GM18873 (cell line): ENCODE measurements around the gene PLOD1.
"Not testable (repeated sequence)": the region's sequence is repeated elsewhere in the genome, so short reads cannot be mapped to it uniquely, and the experiment has no call there.

Experiments
- ATAC-seq: cut with Tn5 transposase; IDR thresholded peaks from one replicate; pipeline ENCODE4 v1.9.1; 2021; ENCODE audit warnings: mild to moderate bottlenecking, moderate library complexity, moderate number of reproducible peaks; ENCODE audit not compliant: unreplicated experiment, low FRiP score

Gene PLOD1

DNA sequence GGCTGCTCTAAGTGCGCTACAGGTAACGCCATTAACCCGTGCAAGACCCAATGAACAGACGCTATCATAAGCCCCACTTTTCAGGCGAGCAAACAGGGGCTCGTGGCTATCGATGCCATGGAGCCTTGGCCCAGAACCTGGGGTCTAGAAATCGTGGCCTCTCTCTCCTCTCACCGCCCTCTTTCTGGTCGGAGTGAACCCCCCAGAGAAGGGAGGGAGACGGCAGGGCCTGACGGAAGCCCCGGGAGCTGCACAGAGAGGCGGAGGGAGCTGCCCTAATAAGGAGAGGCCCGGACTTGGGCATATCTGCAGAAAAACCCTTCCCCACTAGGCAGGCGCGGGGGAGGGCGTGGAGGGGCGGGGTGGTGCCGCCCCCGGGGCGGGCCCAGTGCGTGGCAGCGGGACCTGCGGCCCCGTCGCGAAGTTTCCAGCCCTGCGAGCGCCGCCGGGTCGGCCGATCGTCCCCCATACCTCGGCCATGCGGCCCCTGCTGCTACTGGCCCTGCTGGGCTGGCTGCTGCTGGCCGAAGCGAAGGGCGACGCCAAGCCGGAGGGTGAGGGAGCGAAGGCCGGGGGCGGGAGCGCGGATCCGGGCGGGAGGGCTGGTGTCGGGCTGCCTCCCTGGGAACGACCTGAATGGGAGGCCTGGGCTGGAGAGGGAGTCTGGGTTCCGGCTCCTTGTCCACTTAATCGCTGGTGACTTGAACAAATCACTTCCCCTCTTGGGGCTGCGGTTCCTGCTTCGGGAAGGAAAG lies at the start of gene PLOD1:
TSS of gene PLOD1 (plus strand) at position 416 of the 755 bp plus-strand sequence. CDS start at position 479, 63 bp downstream.
- ATAC-seq = peak; percentile 59

DNA sequence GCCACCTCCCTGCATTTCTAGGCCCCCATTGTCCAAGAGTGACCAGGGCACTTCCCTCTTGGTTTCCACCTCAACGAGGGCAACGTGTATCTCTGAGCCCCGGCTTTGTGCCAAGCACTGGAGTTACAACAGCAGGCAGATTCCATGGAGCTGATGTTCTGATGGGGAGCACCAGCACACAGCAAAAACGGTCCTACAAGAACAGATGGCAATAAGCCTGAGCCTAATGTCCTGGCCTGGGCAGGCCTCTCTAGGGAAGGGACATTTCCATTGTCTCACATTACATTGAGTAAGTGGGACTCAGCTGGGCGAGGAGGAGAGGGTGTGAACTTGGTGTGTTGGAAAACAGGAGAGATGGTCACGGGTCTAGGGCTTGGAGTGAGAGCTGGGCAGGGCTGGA lies 48.6 kb upstream of the PLOD1 start:
- ATAC-seq = no peak

DNA sequence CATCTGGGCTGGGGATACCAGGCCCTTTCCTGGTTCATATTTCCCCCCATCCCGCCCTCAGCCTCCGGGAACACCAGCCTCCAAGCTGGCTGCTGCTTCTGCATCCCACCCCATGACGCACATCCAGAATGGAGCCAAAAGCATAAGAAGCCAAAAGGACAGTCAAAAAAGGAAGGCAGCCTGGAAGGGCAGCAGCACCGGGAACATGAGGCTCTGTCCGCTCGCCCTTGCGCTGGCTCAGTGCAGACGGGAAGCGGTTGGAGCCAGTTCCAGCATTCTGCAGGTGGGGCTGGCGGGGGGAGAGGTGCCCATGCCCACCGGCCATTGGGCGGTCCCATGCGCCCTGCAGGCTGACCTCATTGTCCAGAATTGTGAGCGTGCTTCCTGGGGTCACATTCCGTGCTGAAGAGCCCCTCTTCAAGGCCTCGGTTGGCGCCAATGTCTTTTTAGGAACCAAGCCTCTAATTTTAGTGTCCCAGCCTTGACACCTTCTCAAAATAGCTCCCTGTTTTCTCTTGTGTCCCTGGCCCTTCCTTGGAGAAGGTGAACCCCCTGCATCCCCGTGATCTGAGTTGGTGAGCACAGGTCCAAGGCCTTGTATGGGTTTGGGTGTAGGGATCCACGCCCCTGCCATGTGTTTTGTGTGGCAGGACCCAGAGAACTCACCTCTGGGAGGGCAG lies 47.4 kb upstream of the PLOD1 start:
- no peak for ATAC-seq

DNA sequence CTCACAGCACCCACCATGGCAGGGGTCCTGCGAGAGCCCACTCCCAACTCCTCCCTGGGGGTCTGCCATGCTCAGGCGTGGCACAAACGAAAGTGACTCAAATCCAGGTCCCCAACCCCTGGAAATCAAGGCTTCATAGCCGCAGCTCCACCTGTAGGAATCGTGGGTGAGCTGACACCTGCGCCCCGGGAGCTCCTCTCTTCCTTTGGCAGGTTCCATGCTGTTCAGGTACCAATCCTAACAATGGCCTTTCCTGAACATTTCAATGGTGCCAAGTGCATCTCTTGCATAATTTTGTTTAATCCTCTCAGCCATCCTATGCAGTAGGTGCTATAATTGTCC lies 46.9 kb upstream of the PLOD1 start:
- no peak for ATAC-seq

DNA sequence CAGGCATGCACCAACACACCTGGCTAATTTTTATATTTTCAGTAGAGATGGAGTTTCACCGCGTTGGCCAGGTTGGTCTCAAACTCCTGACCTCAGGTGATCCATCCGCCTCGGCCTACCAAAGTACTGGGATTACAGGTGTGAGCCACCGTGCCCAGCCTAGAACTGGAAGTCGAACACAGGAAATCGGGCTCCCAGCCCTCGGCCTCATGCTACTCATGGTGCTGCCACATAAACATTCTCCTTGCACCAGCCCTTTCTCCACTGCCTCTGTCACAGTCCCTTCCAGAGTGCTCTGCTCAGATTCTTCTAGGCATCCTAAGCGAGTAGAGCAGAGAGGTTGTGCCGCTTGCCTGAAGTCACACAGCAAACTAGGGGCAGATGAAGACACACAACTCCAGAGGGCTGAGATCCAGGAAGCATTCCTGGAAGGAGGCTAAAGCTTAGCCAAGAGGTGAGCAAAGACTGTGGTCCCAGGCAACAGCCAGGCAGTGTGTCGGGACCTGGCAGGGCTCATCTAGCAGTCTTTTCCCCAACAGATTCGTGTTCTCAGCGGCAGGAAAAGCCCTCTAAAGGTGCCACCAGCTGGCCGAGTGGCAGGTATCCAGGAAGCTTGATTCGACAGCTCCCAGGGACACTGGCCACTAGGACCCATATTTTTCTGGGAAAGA lies 46.2 kb upstream of the PLOD1 start:
- no peak for ATAC-seq

DNA sequence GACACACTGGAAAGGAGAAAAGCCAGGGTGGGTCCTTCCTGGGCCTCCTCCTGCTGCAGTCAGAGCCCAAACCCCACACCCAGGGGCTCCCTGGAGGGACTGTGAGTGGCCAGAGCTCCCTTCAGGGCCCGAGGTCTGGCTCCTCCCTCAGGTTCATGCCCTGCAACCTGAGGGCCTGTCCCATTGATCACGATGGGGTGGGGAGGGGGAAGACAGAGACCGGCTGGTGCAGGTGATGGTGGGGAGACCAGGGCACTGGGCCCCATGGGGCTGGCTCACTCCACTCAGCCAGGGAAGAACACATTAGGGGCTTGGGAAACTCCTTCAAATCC lies 45.7 kb upstream of the PLOD1 start:
- ATAC-seq = no peak

DNA sequence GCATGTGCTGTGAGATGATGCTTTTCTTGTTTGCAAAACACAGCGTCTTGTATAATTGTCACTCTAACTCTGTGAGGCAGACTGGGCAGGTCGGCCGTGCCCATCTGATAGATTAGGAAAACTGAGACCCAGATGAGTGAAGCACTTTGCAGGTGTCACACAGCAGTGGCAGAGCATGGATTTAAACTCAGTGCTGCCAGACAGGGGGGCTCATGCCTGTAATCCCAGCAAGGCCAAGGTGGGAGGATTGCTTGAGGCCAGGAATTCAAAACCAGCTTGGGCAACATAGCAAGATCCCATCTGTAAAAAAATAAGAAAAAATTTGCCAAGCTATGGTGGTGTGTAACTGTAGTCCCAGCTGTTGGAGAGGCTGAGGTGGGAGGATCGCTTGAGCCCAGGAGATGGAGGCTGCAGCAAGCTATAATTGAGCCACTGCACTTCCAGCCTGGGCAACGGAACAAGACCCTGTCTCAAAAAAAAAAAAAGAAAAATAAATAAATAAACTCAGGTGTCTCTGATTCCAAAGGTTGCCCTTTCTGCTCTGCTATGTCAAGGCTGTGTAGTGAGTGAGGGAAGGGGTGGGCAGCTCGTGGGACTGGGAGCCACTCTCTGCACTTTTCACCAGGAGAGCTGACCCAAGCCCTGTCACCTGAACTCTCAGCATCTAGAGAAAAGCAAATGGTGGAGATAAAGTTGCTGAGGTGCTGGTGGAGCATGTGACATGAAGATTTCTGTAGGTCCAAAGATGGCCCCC lies 42.9 kb upstream of the PLOD1 start:
- no peak for ATAC-seq

DNA sequence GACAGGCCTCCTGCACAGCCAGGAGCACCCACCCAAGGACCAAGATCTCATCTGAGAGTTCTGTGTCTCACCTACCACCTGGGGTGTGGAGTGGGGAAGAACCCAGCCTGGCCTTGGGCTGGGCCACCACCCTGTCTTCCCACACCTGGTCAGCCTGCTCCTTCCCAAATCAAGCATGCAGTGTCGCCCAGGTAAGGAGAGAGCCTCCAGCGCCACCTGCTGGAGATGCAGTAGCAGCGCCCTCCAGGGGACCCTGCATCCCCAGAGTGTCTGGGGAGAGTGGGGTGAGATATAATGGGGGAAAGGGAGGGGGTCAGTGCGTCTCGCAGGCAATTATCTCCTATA lies 40.6 kb upstream of the PLOD1 start:
- ATAC-seq = no peak

DNA sequence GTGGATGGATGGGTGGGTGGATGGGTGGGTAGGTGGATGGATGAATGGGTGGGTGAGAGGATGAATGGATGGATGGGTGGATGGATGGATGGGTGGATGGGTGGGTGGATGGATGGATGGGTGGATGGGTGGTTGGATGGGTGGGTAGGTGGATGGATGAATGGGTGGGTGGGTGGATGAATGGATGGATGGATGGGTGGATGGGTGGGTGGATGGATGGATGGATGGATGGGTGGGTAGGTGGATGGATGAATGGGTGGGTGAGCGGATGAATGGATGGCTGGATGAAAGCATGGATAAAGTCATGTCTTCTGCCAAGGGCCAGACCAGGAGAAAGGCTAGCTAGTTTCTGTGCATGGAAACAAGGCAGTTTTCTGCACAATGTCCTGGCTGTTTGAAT lies 40.0 kb upstream of the PLOD1 start:
- not testable (repeated sequence) for ATAC-seq

DNA sequence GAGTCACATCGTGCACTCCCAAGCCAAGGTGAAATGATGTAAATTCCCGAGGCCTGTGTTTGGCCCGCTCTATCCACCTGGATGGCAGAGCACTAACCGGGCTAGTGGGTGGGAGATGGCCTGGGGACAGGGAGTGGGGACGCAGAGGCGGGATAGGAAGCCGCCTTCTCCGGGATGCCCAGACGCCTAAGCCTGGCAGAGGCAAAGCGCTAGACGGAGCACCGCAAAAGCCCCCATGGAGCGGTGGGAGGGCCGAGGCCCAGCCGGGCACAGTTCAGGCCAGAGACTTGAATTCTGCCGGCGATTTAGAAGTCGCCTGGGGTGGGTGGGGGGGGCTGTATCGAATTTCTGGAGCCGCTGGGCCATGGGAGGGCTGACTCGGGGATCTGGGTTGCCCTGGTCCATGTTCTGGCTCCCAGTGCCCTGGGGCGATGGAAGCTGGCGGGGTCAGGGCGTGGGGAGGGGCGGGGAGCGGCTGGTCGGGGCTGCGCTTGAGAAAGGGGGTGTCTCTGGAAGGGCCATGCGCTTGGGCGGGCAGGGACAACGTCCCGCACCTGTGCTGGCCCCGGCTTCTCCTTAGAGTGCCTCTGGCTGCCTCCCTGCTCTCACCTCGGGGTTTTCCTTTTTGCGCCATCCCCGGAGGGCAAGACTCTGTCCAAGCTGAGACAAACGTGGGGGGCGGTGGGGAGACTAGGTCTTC lies 36.3 kb upstream of the PLOD1 start:
- no peak for ATAC-seq

DNA sequence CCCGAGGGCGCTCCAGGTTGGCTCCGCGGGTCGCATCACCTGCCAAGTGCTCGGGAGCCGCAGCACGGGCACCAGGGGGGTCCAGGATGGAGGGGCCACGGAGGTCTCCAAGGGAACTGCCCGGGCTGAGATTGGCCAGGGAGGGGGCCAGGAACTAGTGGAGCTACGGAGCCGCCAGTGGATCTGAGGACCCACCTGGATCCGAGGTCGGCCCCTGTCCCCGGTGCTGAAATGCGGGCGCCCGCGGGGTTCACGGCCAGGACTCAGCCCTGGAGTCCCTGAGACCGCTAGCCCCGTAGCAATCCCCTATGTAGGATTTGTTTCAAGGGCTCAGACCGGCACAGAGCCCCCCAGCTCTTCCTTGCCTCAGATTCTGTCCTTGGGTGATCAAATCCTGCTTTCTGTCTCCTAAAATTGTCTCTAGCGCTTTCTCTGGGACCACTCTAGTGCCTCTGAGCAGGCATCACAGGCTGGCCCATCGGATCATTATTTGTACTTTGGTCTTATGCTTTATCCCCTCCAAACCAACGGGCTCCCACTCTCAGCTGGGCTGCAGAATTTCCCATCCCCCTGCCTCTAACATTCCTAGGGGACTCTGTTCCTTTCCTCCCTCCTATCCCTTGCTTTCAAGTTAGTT lies 35.6 kb upstream of the PLOD1 start:
- ATAC-seq = no peak

DNA sequence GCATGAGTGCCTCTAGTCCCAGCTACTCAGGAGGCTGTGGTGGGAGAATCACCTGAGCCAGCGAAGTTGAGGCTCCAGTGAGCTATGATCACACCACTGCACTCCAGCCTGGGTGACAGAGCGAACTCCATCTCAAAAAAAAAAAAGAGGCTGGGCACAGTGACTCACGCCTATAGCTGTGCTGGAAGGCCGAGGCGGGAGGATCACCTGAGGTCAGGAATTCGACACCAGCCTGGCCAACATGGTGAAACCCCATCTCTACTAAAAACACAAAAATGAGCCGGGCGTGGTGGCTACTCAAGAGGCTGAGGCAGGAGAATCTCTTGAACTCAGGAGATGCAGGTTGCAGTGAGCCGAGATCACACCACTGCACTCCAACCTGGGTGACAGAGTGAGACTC lies 33.1 kb upstream of the PLOD1 start:
- not testable (repeated sequence) for ATAC-seq

DNA sequence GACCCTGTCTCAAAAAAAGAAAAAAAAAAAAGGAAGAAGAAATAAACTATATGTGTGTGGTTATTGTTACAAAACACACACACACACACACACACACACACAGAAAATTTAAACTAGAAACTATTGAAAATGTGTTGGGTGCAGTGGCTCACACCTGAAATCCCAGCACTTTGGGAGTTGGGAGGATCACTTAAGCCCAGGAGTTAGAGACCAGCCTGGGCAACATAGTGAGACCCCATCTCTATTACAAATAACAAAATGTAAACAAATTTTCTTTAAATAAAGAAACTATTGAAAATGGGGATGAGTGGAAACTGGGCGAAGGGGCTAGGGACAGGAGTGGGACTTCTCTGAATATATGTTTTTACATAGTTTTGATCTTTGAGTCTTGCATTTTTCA lies 31.3 kb upstream of the PLOD1 start:
- ATAC-seq = no peak

DNA sequence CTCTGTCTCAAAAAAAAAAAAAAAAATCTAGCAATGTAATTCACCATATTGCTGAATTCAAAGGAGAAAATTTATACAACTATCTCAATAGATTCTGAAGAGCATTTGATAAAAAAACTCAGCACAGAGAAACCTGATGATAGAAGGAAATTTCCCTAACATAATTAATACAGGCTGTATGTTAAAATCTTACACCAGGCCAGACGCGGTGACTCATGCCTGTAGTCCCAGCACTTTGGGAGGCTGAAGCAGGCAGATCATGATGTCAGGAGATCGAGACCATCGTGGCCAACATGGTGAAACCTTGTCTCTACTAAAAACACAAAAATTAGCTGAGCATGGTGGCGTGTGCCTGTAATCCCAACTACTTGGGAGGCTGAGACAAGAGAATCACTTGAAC lies 30.4 kb upstream of the PLOD1 start:
- not testable (repeated sequence) for ATAC-seq

DNA sequence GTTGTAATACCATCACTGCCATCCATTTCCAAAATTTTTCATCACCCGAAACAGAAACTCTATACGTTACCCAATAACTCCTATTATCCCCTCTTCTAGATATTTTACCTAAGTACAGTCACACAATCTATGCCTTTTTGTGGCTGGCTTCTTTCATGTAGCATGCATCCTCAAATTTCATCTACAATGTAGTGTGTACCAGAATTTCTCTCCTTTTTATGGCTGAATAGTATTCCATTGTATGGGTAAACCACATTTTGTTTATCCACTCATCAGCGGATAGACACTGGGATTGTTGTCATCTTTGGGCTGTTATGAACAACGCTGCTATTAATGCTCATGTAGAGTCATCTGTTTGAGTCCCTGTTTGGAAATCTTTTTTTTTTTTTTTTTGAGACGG lies 29.5 kb upstream of the PLOD1 start:
- no peak for ATAC-seq

DNA sequence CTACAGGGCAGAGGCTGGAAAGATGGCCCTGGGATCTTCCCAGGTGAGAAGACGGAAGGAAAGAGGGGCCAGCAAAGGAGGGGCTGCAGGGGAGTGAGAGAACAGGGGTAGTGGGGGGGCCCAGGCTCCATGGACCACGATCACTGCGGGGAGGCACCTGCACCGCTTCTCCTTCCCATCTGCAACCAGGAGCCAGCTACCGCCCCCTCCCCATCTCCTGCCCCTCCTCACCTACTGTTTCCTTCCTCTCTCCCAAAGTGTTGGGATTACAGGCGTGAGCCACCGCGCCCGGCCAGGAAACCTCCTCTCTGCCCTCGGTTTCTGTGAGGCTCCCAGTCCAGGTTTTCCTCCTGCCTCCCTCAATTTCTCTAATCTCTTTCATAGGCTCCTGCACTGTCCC lies 27.6 kb upstream of the PLOD1 start:
- ATAC-seq = no peak

DNA sequence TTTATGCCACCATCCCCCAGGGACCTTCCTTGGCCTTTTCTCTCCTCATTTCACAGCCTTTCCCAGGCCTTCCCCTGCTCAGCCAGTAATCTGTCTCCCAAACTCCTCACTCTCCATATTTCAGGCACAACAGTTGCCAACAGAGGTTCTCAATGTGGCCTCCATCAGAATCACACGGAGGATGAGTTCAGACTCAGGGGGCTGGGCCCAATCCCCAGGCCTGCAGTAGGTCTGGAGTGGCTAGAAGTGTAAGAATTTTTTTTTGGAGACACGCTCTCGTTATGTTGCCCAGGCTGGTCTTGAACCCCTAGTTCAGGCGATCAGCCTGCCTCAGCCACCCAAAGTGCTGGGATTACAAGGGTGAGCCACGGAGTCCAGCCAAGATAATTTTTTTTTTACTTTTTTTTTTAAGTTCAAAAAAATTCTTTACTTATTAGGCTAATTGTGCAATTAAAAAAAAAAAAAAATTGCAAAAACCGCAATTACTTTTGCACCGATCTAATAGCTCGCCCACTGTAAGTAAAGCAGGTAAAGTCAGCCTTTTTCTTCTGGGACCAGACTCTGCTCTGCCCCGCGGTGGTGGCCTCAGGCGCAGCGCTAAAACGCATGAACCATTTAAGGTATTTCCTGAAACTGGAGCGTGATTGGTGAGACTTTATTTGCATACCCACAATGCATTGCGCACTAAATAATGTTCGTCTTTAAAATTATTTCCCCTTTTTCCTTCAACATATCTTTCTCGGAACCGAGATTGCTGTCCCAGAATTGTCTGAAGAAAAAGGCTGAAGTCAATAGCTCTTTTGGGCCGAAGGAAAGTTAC lies 27.0 kb upstream of the PLOD1 start:
- ATAC-seq = peak; percentile 44

DNA sequence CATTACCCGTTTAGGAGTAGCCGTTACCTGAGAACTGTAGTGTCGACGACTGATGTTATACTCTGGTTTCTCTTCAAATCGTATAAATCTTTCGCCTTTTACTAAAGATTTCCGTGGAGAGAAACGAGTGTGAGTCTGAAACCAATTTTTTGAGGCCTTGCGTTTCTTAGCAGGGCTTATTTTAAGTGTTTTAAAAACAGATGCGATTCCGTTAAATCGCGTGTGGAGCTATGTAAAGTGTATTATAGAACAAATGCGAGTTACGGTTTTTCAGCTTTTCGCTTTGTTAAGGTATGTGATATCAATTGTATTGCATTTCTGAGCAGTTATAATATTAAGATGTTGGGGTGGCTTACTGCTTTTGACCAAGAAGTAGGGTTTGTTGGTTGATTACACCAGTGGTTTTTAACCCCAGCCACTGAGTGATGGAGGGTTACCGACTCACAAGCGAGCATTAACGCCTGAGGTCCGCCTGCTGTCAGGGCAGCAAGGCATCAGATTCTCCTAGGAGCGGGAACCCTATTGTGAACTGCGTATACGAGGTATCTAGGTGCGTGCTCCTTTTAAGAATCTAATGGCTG lies 26.3 kb upstream of the PLOD1 start:
- ATAC-seq = peak; percentile 45

DNA sequence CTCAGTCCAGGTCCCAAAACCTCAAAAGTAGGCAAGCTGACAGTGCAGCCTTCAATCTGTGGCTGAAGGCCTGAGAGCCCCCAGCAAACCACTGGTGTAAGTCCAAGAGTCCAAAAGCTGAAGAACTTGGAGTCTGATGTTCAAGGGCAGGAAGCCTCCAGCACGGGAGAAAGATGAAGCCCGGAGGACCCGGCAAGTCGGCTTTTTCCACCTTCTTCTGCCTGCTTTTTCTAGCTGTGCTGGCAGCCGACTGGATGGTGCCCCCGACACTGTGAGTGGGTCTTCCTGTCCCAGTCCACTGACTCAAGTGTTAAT lies 23.6 kb upstream of the PLOD1 start:
- not testable (repeated sequence) for ATAC-seq
